ENCODE data around the gene SLC35F4. TPM values are rescaled to one million over a fixed set of nuclear protein-coding genes. Genes with fewer than 3 reads are reported as not detected.

The SLC35F4 gene
- total and polyA plus RNA-seq, 2 of the 4 experiments (the other 2 are of a cell fraction) = not detected

DNA sequence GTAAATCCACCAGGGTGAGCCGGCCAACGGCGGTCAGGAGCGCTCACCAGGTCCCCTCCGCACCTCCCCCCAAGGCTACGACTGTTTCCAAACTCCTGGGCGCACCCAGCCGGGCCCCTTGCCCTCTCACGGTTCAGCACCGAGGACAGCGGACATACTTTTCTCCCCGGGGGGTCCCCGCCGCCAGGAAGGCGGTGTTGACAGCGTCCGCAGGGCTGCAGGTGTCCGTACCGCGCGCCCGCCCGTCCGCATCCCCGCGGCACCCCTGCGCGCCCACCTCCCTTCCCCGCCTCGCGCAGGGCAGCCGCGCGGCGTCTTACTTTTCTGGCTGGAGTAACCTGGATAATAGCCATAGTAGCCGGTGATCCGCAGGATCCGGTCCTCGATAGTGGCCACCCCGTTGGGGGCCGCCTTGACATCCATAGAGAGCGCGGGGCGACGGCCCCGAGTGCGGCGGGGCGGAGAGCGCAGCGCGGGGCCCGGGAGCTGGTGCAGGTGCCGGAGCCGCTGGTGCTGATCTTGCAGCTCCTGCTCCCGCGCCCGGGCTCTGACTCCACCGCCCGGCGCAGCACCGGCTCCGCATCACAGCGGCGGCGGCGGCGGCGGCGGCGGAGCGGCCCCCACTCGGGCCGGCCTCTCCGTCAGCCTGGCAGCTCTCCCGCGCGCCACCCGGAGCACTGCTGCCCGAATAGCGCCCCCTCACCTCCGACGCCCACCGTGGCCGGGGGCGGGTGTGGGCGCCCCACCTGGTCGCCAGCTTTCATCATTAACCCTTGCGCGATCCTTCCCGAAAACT, at the start of gene SLC35F4 (continued):
- TF ChIP-seq MAZ (IDR thresholded peaks at IDR 0.05; ENCODE audit: borderline replicate concordance, low read depth, low read length) = no peak

DNA sequence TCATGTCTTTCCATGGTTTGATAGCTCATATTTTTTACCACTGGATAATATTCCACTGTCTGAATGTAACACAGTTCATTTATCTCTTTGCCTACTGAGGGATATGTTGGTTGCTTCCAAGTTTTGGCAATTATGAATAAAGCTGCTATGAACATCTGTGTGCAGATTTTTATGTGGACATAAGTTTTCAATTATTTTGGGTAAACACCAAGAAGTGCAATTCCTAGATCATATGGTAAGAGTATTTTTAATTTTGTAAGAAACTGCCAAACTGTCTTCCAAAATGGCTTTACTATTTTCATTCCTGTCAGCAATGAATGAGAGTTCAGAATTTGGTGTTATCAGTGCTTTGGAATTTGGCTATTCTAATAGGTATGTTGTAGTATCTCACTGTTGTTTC, 43.7 kb upstream of the SLC35F4 start:
- no peak overlapping the region for H3K14ac ChIP-seq (replicated peaks; ENCODE audit: low read depth, low read length)
- ChIA-PET CTCF (no interaction called here), POLR2A (ENCODE audit: unreplicated experiment) (no interaction called here)
- no peak overlapping the region for H2BK120ac ChIP-seq (ENCODE audit: low read depth, low read length)
- no peaks in the 10 kb centered on the region for H3K27me3 ChIP-seq (ENCODE audit: control insufficient read depth, insufficient read depth, low read length)
- H2BK20ac ChIP-seq (ENCODE audit: low read depth, low read length) = no peak overlapping the region
- no peak overlapping the region for H4K8ac ChIP-seq (ENCODE audit: low read depth in 2 of 2, low read length in 2 of 2)
- H3K4me3 ChIP-seq (ENCODE audit: insufficient read depth, low read depth, low read length) = no peak overlapping the region
- no peaks in the 10 kb centered on the region for H3K9me1 ChIP-seq (ENCODE audit: insufficient read depth, low read length)
- H3K27ac ChIP-seq (ENCODE audit: insufficient read depth, low read length) = no peak overlapping the region
- no peak for ATAC-seq (ENCODE audit: low read depth)
- H3K23ac ChIP-seq (ENCODE audit: low read depth, low read length) = no peak overlapping the region
- dilution Hi-C loops (cut with HindIII; ENCODE audit: low sequenced_read_pairs, unreplicated experiment) = no loop called here
- H2AK9ac ChIP-seq (replicated peaks; ENCODE audit: low read depth, low read length, poor library complexity) = no peak overlapping the region
- no peak overlapping the region for H4K91ac ChIP-seq (ENCODE audit: insufficient read depth, low read depth, low read length)
- no peaks in the 10 kb centered on the region for H3K4me1 ChIP-seq (ENCODE audit: control insufficient read depth, insufficient read depth, low read length)
- no peak overlapping the region for H2AK5ac ChIP-seq (ENCODE audit: low read depth, low read length)
- intact Hi-C loops (cut with micrococcal nuclease) = no loop called here
- no peaks in the 10 kb centered on the region for H3K36me3 ChIP-seq (ENCODE audit: control insufficient read depth, insufficient read depth, low read length)
- no peak overlapping the region for H3K4ac ChIP-seq (ENCODE audit: low read depth, low read length)
- H3K18ac ChIP-seq (ENCODE audit: low read depth, low read length) = no peak overlapping the region
- H4K20me1 ChIP-seq (ENCODE audit: insufficient read depth, low read length) = no peaks in the 10 kb centered on the region
- no peak overlapping the region for H2BK15ac ChIP-seq (ENCODE audit: low read depth, low read length)
- DNase-seq = no peak
- H3K9me3 ChIP-seq (ENCODE audit: control insufficient read depth, insufficient read depth, low read length) = no peaks in the 10 kb centered on the region
- H3K79me1 ChIP-seq (ENCODE audit: low read depth in 1 of 2, low read length in 2 of 2) = no peaks in the 10 kb centered on the region
- BruUV-seq (replicated peaks) = no TSS peak
- no peak overlapping the region for H3K4me2 ChIP-seq (ENCODE audit: low read depth, low read length)
- no peak overlapping the region for H2AFZ ChIP-seq (replicated peaks; ENCODE audit: low read length, poor library complexity)
- H3K9ac ChIP-seq (ENCODE audit: low read depth, low read length) = no peak overlapping the region
- no peak overlapping the region for H3K56ac ChIP-seq (ENCODE audit: extremely low read depth, insufficient read depth, low read length)
- no peak overlapping the region for H2BK5ac ChIP-seq (ENCODE audit: low read depth, low read length, poor library complexity, severe bottlenecking)
- H4K5ac ChIP-seq (ENCODE audit: low read depth, low read length) = no peak overlapping the region
- TF ChIP-seq RCOR1 (IDR thresholded peaks at IDR 0.05; ENCODE audit: insufficient replicate concordance, low read length) = no peak
- no peak for TF ChIP-seq RFX5 (IDR thresholded peaks at IDR 0.05; ENCODE audit: low read depth, low read length)
- no peak for TF ChIP-seq MAFK (IDR thresholded peaks at IDR 0.05; ENCODE audit: low read depth, low read length)
- no peak for TF ChIP-seq SMC3 (IDR thresholded peaks at IDR 0.05; ENCODE audit: low read depth, low read length)
- in situ Hi-C loops (cut with MboI; ENCODE audit: low sequenced_read_pairs) = no loop called here
